IPS DF 19.7 (cell line): Measurements from ENCODE around the gene FOXE3.

Source experiments
- DNase-seq: peaks from one replicate; pipeline ENCODE4 v3.0.0-alpha.2; 2013; ENCODE audit warnings: low read depth, low spot score

FOXE3 gene

GRCh38 chr1:47405697-47406096 is 10.4 kb upstream of the FOXE3 start:
- no peak for DNase-seq

GRCh38 chr1:47406966-47407365 is 9.1 kb upstream of the FOXE3 start:
- DNase-seq = no peak

GRCh38 chr1:47407481-47407880 is 8.6 kb upstream of the FOXE3 start:
- no peak for DNase-seq

- no peak for DNase-seq
Measured at GRCh38 chr1:47409311-47410067, 6.6 kb upstream of the FOXE3 start.

GRCh38 chr1:47410068-47410455 is 6.0 kb upstream of the FOXE3 start:
- DNase-seq = no peak

GRCh38 chr1:47411436-47411835 is 4.6 kb upstream of the FOXE3 start:
- DNase-seq = no peak

GRCh38 chr1:47412437-47412836 is 3.6 kb upstream of the FOXE3 start:
- no peak for DNase-seq

GRCh38 chr1:47416319-47417169 is 459 bp downstream of the FOXE3 start:
- DNase-seq = no peak

GRCh38 chr1:47417170-47418044 is 1.3 kb downstream of the FOXE3 start:
- DNase-seq = no peak

- no peak for DNase-seq
Measured at GRCh38 chr1:47418122-47418521, 2.0 kb downstream of the FOXE3 start.

GRCh38 chr1:47418681-47419325 is 2.7 kb downstream of the FOXE3 start:
- no peak for DNase-seq

GRCh38 chr1:47420547-47420946 is 4.5 kb downstream of the FOXE3 start:
- DNase-seq = no peak

GRCh38 chr1:47423872-47424271 is 7.8 kb downstream of the FOXE3 start:
- DNase-seq = no peak

- no peak for DNase-seq
Measured at GRCh38 chr1:47424336-47424982, 8.4 kb downstream of the FOXE3 start.

GRCh38 chr1:47431534-47431933 is 15.4 kb downstream of the FOXE3 start:
- DNase-seq = no peak

- no peak for DNase-seq
Measured at GRCh38 chr1:47432071-47433036, 16.3 kb downstream of the FOXE3 start.

GRCh38 chr1:47433037-47433421 is 16.9 kb downstream of the FOXE3 start:
- DNase-seq = no peak

- DNase-seq = no peak
Measured at GRCh38 chr1:47433477-47434050, 17.5 kb downstream of the FOXE3 start.

GRCh38 chr1:47434051-47434842 is 18.2 kb downstream of the FOXE3 start:
- no peak for DNase-seq
